ENCODE data around the gene AKAP10.
"Not testable (repeated sequence)": the region's sequence is repeated elsewhere in the genome, so short reads cannot be mapped to it uniquely, and the experiment has no call there.

The AKAP10 gene

GRCh38 chr17:19928299-19928698 lies 49.3 kb downstream of the AKAP10 start:
- no peak for DNase-seq (ENCODE audit: low spot score)

- no peak for DNase-seq (ENCODE audit: low spot score)
Observed at GRCh38 chr17:19915245-19915978, 62.2 kb downstream of the AKAP10 start.

GRCh38 chr17:19911033-19911432 lies 66.6 kb downstream of the AKAP10 start:
- no peak for DNase-seq (ENCODE audit: low spot score)

- DNase-seq (ENCODE audit: low spot score) = no peak
Observed at GRCh38 chr17:19909139-19909538, 68.5 kb downstream of the AKAP10 start.

- no peak for DNase-seq (ENCODE audit: low spot score)
Observed at GRCh38 chr17:19905502-19905901, 72.1 kb downstream of the AKAP10 start.

GRCh38 chr17:19904924-19905323 lies 72.7 kb downstream of the AKAP10 start:
- DNase-seq (ENCODE audit: low spot score) = no peak

- DNase-seq (ENCODE audit: low spot score) = no peak
Observed at GRCh38 chr17:19904412-19904811, 73.2 kb downstream of the AKAP10 start.

- DNase-seq (ENCODE audit: low spot score) = no peak
Observed at GRCh38 chr17:19900809-19901208, 76.8 kb downstream of the AKAP10 start.

GRCh38 chr17:19897903-19898302 lies 79.7 kb downstream of the AKAP10 start:
- no peak for DNase-seq (ENCODE audit: low spot score)

GRCh38 chr17:19897090-19897837 lies 80.4 kb downstream of the AKAP10 start:
- DNase-seq (ENCODE audit: low spot score) = no peak

- DNase-seq (ENCODE audit: low spot score) = no peak
Observed at GRCh38 chr17:19896679-19897078, 80.9 kb downstream of the AKAP10 start.

GRCh38 chr17:19890554-19890953 lies 87.1 kb downstream of the AKAP10 start:
- not testable (repeated sequence) for DNase-seq (ENCODE audit: low spot score)

GRCh38 chr17:19890001-19890400 lies 87.6 kb downstream of the AKAP10 start:
- not testable (repeated sequence) for DNase-seq (ENCODE audit: low spot score)

- DNase-seq (ENCODE audit: low spot score) = no peak
Observed at GRCh38 chr17:19886116-19886515, 91.5 kb downstream of the AKAP10 start.

GRCh38 chr17:19883537-19884215 lies 94.0 kb downstream of the AKAP10 start:
- DNase-seq (ENCODE audit: low spot score) = no peak

GRCh38 chr17:19880393-19880792 lies 97.2 kb downstream of the AKAP10 start:
- DNase-seq (ENCODE audit: low spot score) = no peak

GRCh38 chr17:19877364-19877945 lies 100.2 kb downstream of the AKAP10 start:
- DNase-seq (ENCODE audit: low spot score) = no peak

- no peak for DNase-seq (ENCODE audit: low spot score)
Observed at GRCh38 chr17:19876529-19877161, 101.0 kb downstream of the AKAP10 start.

- no peak for DNase-seq (ENCODE audit: low spot score)
Observed at GRCh38 chr17:19874256-19874655, 103.4 kb downstream of the AKAP10 start.

GRCh38 chr17:19873346-19873745 lies 104.3 kb downstream of the AKAP10 start:
- DNase-seq (ENCODE audit: low spot score) = no peak

GRCh38 chr17:19868079-19868395 lies 109.6 kb downstream of the AKAP10 start:
- no peak for DNase-seq (ENCODE audit: low spot score)

Data from SK-N-DZ (cell line).